CD4-positive, alpha-beta T cell treated with Interleukin-1 beta for 1 hour (primary cell): Measurements from ENCODE around the gene OTOG.

Experiments used
- DNase-seq, 2 donors: peaks; one replicate each; pipeline ENCODE4 v3.0.0-alpha.2; 2020 to 2022

The OTOG gene

GRCh38 chr11:17563961-17564686 is 17.1 kb downstream of the OTOG start:
- DNase-seq, result no peak

- DNase-seq, result no peak
Measured at GRCh38 chr11:17564687-17565042, 17.6 kb downstream of the OTOG start.

GRCh38 chr11:17568944-17569343 is 21.9 kb downstream of the OTOG start:
- no peak for DNase-seq

- no peak for DNase-seq
Measured at GRCh38 chr11:17570034-17570433, 23.0 kb downstream of the OTOG start.

- no peak for DNase-seq
Measured at GRCh38 chr11:17571431-17572358, 24.6 kb downstream of the OTOG start.

- DNase-seq, result no peak
Measured at GRCh38 chr11:17572359-17572690, 25.3 kb downstream of the OTOG start.

GRCh38 chr11:17572791-17573460 is 25.9 kb downstream of the OTOG start:
- DNase-seq, result no peak

GRCh38 chr11:17573526-17573925 is 26.5 kb downstream of the OTOG start:
- DNase-seq, result no peak

GRCh38 chr11:17574141-17575091 is 27.4 kb downstream of the OTOG start:
- DNase-seq, result no peak

- no peak for DNase-seq
Measured at GRCh38 chr11:17575431-17576425, 28.7 kb downstream of the OTOG start.

- no peak for DNase-seq
Measured at GRCh38 chr11:17578296-17578695, 31.2 kb downstream of the OTOG start.

- no peak for DNase-seq
Measured at GRCh38 chr11:17578958-17579357, 31.9 kb downstream of the OTOG start.

- no peak for DNase-seq
Measured at GRCh38 chr11:17579451-17579850, 32.4 kb downstream of the OTOG start.

- no peak for DNase-seq
Measured at GRCh38 chr11:17580271-17580670, 33.2 kb downstream of the OTOG start.

- DNase-seq, result no peak
Measured at GRCh38 chr11:17581036-17581731, 34.1 kb downstream of the OTOG start.

GRCh38 chr11:17581732-17582053 is 34.6 kb downstream of the OTOG start:
- no peak for DNase-seq

GRCh38 chr11:17585911-17586695 is 39.0 kb downstream of the OTOG start:
- DNase-seq, result no peak

GRCh38 chr11:17588166-17588565 is 41.1 kb downstream of the OTOG start:
- no peak for DNase-seq

GRCh38 chr11:17588721-17589120 is 41.7 kb downstream of the OTOG start:
- no peak for DNase-seq

GRCh38 chr11:17590463-17590862 is 43.4 kb downstream of the OTOG start:
- DNase-seq, result no peak
